WTC11 (cell line): Measurements from ENCODE around the gene ADAMTS8. TPM values are rescaled to one million over a fixed set of nuclear protein-coding genes. Genes with fewer than 3 reads are reported as not detected.

Source experiments
- ARID4B ChIP-seq: sonication (generic); formaldehyde crosslinking; IDR thresholded peaks from 2 replicates; pipeline ENCODE4 v1.8.0; 2023; ENCODE audit warnings: missing genetic modification reagents, mild to moderate bottlenecking, borderline replicate concordance
- ATF2 ChIP-seq: sonication (generic); formaldehyde crosslinking; IDR thresholded peaks from 2 replicates; pipeline ENCODE4 v1.8.1; 2022; ENCODE audit warnings: low read depth, missing genetic modification reagents, borderline replicate concordance
- ATF6 ChIP-seq: sonication (generic); formaldehyde crosslinking; IDR thresholded peaks from 2 replicates; pipeline ENCODE4 v1.8.1; 2023; ENCODE audit warnings: mild to moderate bottlenecking, missing genetic modification reagents
- CREB1 ChIP-seq: sonication (generic); formaldehyde crosslinking; IDR thresholded peaks from 2 replicates; pipeline ENCODE4 v1.8.0; 2023; ENCODE audit warnings: mild to moderate bottlenecking, missing genetic modification reagents
- FOXP4 ChIP-seq: sonication (generic); formaldehyde crosslinking; IDR thresholded peaks from 2 replicates; pipeline ENCODE4 v1.8.0; 2022; ENCODE audit warnings: mild to moderate bottlenecking, missing genetic modification reagents
- KAT7 ChIP-seq: sonication (generic); formaldehyde crosslinking; IDR thresholded peaks from 2 replicates; pipeline ENCODE4 v1.8.1; 2023; ENCODE audit warnings: missing genetic modification reagents, mild to moderate bottlenecking, borderline replicate concordance
- NR2C2 ChIP-seq: sonication (generic); formaldehyde crosslinking; IDR thresholded peaks from 2 replicates; pipeline ENCODE4 v1.8.0; 2022; ENCODE audit warnings: mild to moderate bottlenecking, missing genetic modification reagents
- RORB ChIP-seq: fragments of 250-450 bp; sonication (Bioruptor Pico); IDR thresholded peaks from 2 replicates; pipeline ENCODE4 v1.9.0; 2021; ENCODE audit warnings: mild to moderate bottlenecking
- STAT6 ChIP-seq: sonication (generic); formaldehyde crosslinking; conservative IDR thresholded peaks from 2 replicates; pipeline ENCODE4 v1.8.1; 2023; ENCODE audit warnings: mild to moderate bottlenecking, low read depth, missing genetic modification reagents, moderate library complexity
- TCF7 ChIP-seq: sonication (generic); formaldehyde crosslinking; IDR thresholded peaks from 2 replicates; pipeline ENCODE4 v1.8.0; 2022; ENCODE audit warnings: mild to moderate bottlenecking, low read depth, missing genetic modification reagents, moderate library complexity
- TEAD1 ChIP-seq: sonication (generic); formaldehyde crosslinking; IDR thresholded peaks from 2 replicates; pipeline ENCODE4 v1.8.0; 2022; ENCODE audit warnings: mild to moderate bottlenecking, missing genetic modification reagents
- USF2 ChIP-seq: sonication (generic); formaldehyde crosslinking; IDR thresholded peaks from 2 replicates; pipeline ENCODE4 v1.8.1; 2023; ENCODE audit warnings: mild to moderate bottlenecking, missing genetic modification reagents, moderate library complexity
- ZMAT4 ChIP-seq: fragments of 250-450 bp; sonication (Bioruptor Pico); IDR thresholded peaks from 2 replicates; pipeline ENCODE4 v1.9.0; 2021; ENCODE audit warnings: mild to moderate bottlenecking
- ZNF232 ChIP-seq: sonication (generic); formaldehyde crosslinking; IDR thresholded peaks from 2 replicates; pipeline ENCODE4 v1.8.0; 2022; ENCODE audit warnings: mild to moderate bottlenecking, missing genetic modification reagents
- ZNF317 ChIP-seq: sonication (generic); formaldehyde crosslinking; IDR thresholded peaks from 2 replicates; pipeline ENCODE4 v1.8.1; 2023; ENCODE audit warnings: low read depth, mild to moderate bottlenecking, moderate library complexity, missing genetic modification reagents, borderline replicate concordance
- ZNF423 ChIP-seq: fragments of 250-450 bp; sonication (Bioruptor Pico); IDR thresholded peaks from 2 replicates; pipeline ENCODE4 v2.1.2; 2022; ENCODE audit warnings: mild to moderate bottlenecking, moderate library complexity
- ZNF425 ChIP-seq: fragments of 250-450 bp; sonication (Bioruptor Pico); conservative IDR thresholded peaks from 2 replicates; pipeline ENCODE4 v1.9.0; 2021; ENCODE audit warnings: mild to moderate bottlenecking
- ZNF512 ChIP-seq: sonication (generic); formaldehyde crosslinking; IDR thresholded peaks from 2 replicates; pipeline ENCODE4 v1.8.1; 2022; ENCODE audit warnings: missing genetic modification reagents, borderline replicate concordance
- total RNA-seq: library from RNA; stranded (reverse); gene quantifications from 3 replicates; pipeline ENCODE4 v1.2.3, GENCODE V29; 2021

The ADAMTS8 gene
- total RNA-seq, 1 experiment from 2014 or later: 9.9 TPM

- TF ChIP-seq FOXP4 (CRISPR knock-in tag) (no peak), TCF7 (no peak), ZNF425 (CRISPR knock-in tag) (no peak), STAT6 (CRISPR knock-in tag) (no peak), ATF6 (no peak), ARID4B (CRISPR knock-in tag) (no peak), ZMAT4 (no peak), ZNF423 (CRISPR knock-in tag) (no peak), USF2 (CRISPR knock-in tag) (no peak), TEAD1 (0 out of 2 replicates have a peak, but pooled peaks have one; percentile 42), ZNF512 (CRISPR knock-in tag) (no peak), KAT7 (no peak; the same call in 1 of the 2 replicates), ZNF317 (CRISPR knock-in tag) (peak; percentile 49; the same call in 1 of the 2 replicates), ATF2 (CRISPR knock-in tag) (no peak), CREB1 (CRISPR knock-in tag) (no peak), NR2C2 (CRISPR knock-in tag) (no peak), ZNF232 (CRISPR knock-in tag) (no peak), RORB (CRISPR knock-in tag) (no peak)
Observed at GRCh38 chr11:130448416-130449309, 20.3 kb upstream of the ADAMTS8 start, which contains the start of gene ADAMTS15 (continued).
